PC-9 (cell line): Measurements from ENCODE around the gene FBXW7. TPM values are rescaled to one million over a fixed set of nuclear protein-coding genes. Genes with fewer than 3 reads are reported as not detected.

Source experiments
- BruUV-seq: library from RNA; stranded (reverse); fragments of 400-500 nt; replicated peaks from 2 replicates; lab custom pipeline; 2021; lab: Mats Ljungman, UMichigan
- CTCF ChIA-PET: fragments of 300-600 bp; sonication (Branson Sonifier 250); formaldehyde crosslinking; loops from one replicate; lab custom pipeline; 2022; ENCODE audit warnings: antibody characterized with exemption; lab: Charles Lee
- POLR2A ChIA-PET: fragments of 300-600 bp; sonication (Branson Sonifier 250); formaldehyde crosslinking; loops from one replicate; lab custom pipeline; 2022; ENCODE audit warnings: antibody characterized with exemption; ENCODE audit not compliant: unreplicated experiment; lab: Charles Lee
- DNase-seq, 2 experiments: peaks; one replicate each; pipeline versions ENCODE4 v3.0.0 to v3.0.0-alpha.2; 2015 to 2022; ENCODE audit warnings: mixed read lengths in 1 of 2
- H2AFZ ChIP-seq: fragments of 200-600 bp; sonication (generic); 2 replicates; pipeline ENCODE4 v1.8.1; 2017; ENCODE audit warnings: antibody characterized with exemption
- H3F3A ChIP-seq: fragments of 200-600 bp; sonication (generic); 2 replicates; pipeline ENCODE4 v1.8.1; 2017; ENCODE audit warnings: antibody characterized with exemption, mild to moderate bottlenecking, low read depth; ENCODE audit not compliant: insufficient read depth
- H3K27ac ChIP-seq: fragments of 200-600 bp; sonication (generic); 2 replicates; pipeline ENCODE4 v1.6.1; 2016; ENCODE audit warnings: mixed run types
- H3K27me3 ChIP-seq: fragments of 200-600 bp; sonication (generic); 2 replicates; pipeline ENCODE4 v1.6.1; 2016; ENCODE audit warnings: low read depth, mixed run types; ENCODE audit not compliant: insufficient read depth
- H3K36me3 ChIP-seq: fragments of 200-600 bp; sonication (generic); 2 replicates; pipeline ENCODE4 v1.6.1; 2016; ENCODE audit warnings: low read depth, mixed run types
- H3K4me1 ChIP-seq: fragments of 200-600 bp; sonication (generic); replicated peaks from 2 replicates; pipeline ENCODE4 v1.6.1; 2016; ENCODE audit warnings: mixed run types; ENCODE audit not compliant: insufficient read depth
- H3K4me2 ChIP-seq: fragments of 200-600 bp; sonication (generic); 2 replicates; pipeline ENCODE4 v1.6.1; 2017; ENCODE audit warnings: mixed run types
- H3K4me3 ChIP-seq: fragments of 200-600 bp; sonication (generic); 2 replicates; pipeline ENCODE4 v1.6.1; 2016; ENCODE audit warnings: mixed run types
- H3K79me2 ChIP-seq: fragments of 200-600 bp; sonication (generic); 2 replicates; pipeline ENCODE4 v1.6.1; 2017; ENCODE audit warnings: low read depth, mixed run types
- H3K9me2 ChIP-seq: fragments of 200-600 bp; sonication (generic); 2 replicates; pipeline ENCODE4 v1.8.1; 2017; ENCODE audit warnings: mild to moderate bottlenecking; ENCODE audit not compliant: insufficient read depth
- H3K9me3 ChIP-seq: fragments of 200-600 bp; sonication (generic); 2 replicates; pipeline ENCODE4 v1.8.1; 2016; ENCODE audit warnings: low read depth; ENCODE audit not compliant: insufficient read depth
- H4K20me1 ChIP-seq: fragments of 200-600 bp; sonication (generic); 2 replicates; pipeline ENCODE4 v1.8.1; 2017; ENCODE audit not compliant: insufficient read depth
- CTCF ChIP-seq: fragments of 200-600 bp; sonication (generic); conservative IDR thresholded peaks from 2 replicates; pipeline ENCODE4 v1.6.1; 2017; ENCODE audit warnings: mixed run types, antibody characterized with exemption, mild to moderate bottlenecking, moderate library complexity
- EZH2 ChIP-seq: fragments of 200-600 bp; sonication (generic); IDR thresholded peaks from 2 replicates; pipeline ENCODE4 v1.8.0; 2017; ENCODE audit warnings: antibody characterized with exemption, low read depth
- intact Hi-C: fragments of 100-400 bp; cut with micrococcal nuclease; formaldehyde crosslinking; loops from one replicate; pipeline ENCODE4 v1.10.0; 2022; ENCODE audit not compliant: unreplicated experiment
- total RNA-seq: library from RNA; stranded (reverse); gene quantifications from 2 replicates; pipeline ENCODE4 v1.2.3, GENCODE V29; 2021

Gene FBXW7
- total RNA-seq, 1 experiment from 2014 or later: 30.2 TPM

- DNase-seq: no peak
- BruUV-seq: no TSS peak
- Histone ChIP-seq H4K20me1 (no peaks in the 10 kb centered on the region), H3K4me2 (no peak overlapping the region), H3K9me2 (no peaks in the 10 kb centered on the region), H3K79me2 (peaks cover 53% of the 10 kb centered on the region), H2AFZ (no peak overlapping the region), H3K4me3 (no peak overlapping the region), H3K36me3 (no peaks in the 10 kb centered on the region), H3K9me3 (no peaks in the 10 kb centered on the region), H3K27ac (no peak overlapping the region), H3F3A (0 out of 2 replicates have a peak, but pooled peaks cover 4% of the 10 kb centered on the region), H3K4me1 (no peaks in the 10 kb centered on the region), H3K27me3 (no peaks in the 10 kb centered on the region)
- intact Hi-C loops: no loop called here
- POLR2A ChIA-PET: no interaction called here
- CTCF ChIA-PET: no interaction called here
- TF ChIP-seq EZH2 (no peak), CTCF (no peak)
These were observed 25.3 kb downstream of the FBXW7 start for GRCh38 chr4:152510349-152511147.

- POLR2A ChIA-PET: no interaction called here
- no peak overlapping the region for H3K4me3 ChIP-seq
These were observed 26.2 kb downstream of the FBXW7 start for GRCh38 chr4:152509595-152510225.

GRCh38 chr4:152508818-152509217, 27.1 kb downstream of the FBXW7 start:
- Histone ChIP-seq H2AFZ (no peak overlapping the region), H3K4me3 (no peak overlapping the region), H3K4me2 (no peak overlapping the region), H4K20me1 (no peaks in the 10 kb centered on the region), H3K4me1 (no peaks in the 10 kb centered on the region), H3K36me3 (no peaks in the 10 kb centered on the region), H3K79me2 (peaks cover 49% of the 10 kb centered on the region), H3K27ac (no peak overlapping the region), H3F3A (0 out of 2 replicates have a peak, but pooled peaks cover 4% of the 10 kb centered on the region), H3K9me2 (no peaks in the 10 kb centered on the region), H3K9me3 (no peaks in the 10 kb centered on the region), H3K27me3 (no peaks in the 10 kb centered on the region)
- intact Hi-C loops: loop anchor here (10.0 kb wide), 1 partner anchor 94 kb away; no protein-coding TSS in a partner anchor
- no peak for DNase-seq
- CTCF ChIA-PET: no interaction called here
- POLR2A ChIA-PET: no interaction called here
- BruUV-seq: no TSS peak
- TF ChIP-seq EZH2 (no peak), CTCF (no peak)

More at GRCh38 chr4:152509595-152510225, 26.2 kb downstream of the FBXW7 start:
- Histone ChIP-seq H3K4me2 (no peak overlapping the region), H3K4me1 (no peaks in the 10 kb centered on the region), H2AFZ (no peak overlapping the region), H3K9me2 (no peaks in the 10 kb centered on the region), H3K79me2 (peaks cover 47% of the 10 kb centered on the region), H3K27ac (no peak overlapping the region), H4K20me1 (no peaks in the 10 kb centered on the region), H3F3A (0 out of 2 replicates have a peak, but pooled peaks cover 4% of the 10 kb centered on the region), H3K27me3 (no peaks in the 10 kb centered on the region), H3K36me3 (no peaks in the 10 kb centered on the region), H3K9me3 (no peaks in the 10 kb centered on the region)
- no peak for DNase-seq
- BruUV-seq: no TSS peak
- CTCF ChIA-PET: no interaction called here
- TF ChIP-seq CTCF: no peak
- no peak for TF ChIP-seq EZH2
- intact Hi-C loops: loop anchor here (10.0 kb wide), 1 partner anchor 95 kb away; no protein-coding TSS in a partner anchor
